A549 (cell line): ENCODE measurements around the gene PIM1. TPM values are rescaled to one million over a fixed set of nuclear protein-coding genes. Genes with fewer than 3 reads are reported as not detected.
A peak's percentile ranks its signal among the peaks of the same experiment; 100 is the strongest.

Source experiments
- ATAC-seq, 2 experiments: fragments of 200-7000 bp in 1 of 2; fragments of >200 bp in 1 of 2; cut with Nextera tagmentation in 1 of 2; cut with Tn5 transposase in 1 of 2; 3 replicates each; pipeline versions ENCODE4 v1.8.0 to v1.9.1; 2018 to 2020; ENCODE audit warnings: mild to moderate bottlenecking in 1 of 2, moderate library complexity in 1 of 2
- CTCF ChIA-PET: fragments of 300-600 bp; sonication (Branson Sonifier 250); formaldehyde crosslinking; extraction: SDS; loops from one replicate; lab custom pipeline; 2021; ENCODE audit warnings: antibody characterized with exemption, inconsistent platforms; lab: Yijun Ruan, JAX
- POLR2A ChIA-PET: fragments of 350-600 bp; formaldehyde crosslinking; extraction: SDS; loops from one replicate; lab custom pipeline; 2021; ENCODE audit warnings: antibody characterized with exemption, inconsistent platforms; lab: Yijun Ruan, JAX
- DNase-seq, 2 experiments: peaks; one replicate each; pipeline versions ENCODE4 v3.0.0 to v3.0.0-alpha.2; 2011 to 2016; ENCODE audit warnings: low read depth in 1 of 2, low spot score in 1 of 2
- FAIRE-seq: peaks from 2 replicates; lab custom pipeline; 2011; peaks lifted over from hg19 to GRCh38; lab: Jason Lieb, UNC
- H3K27ac ChIP-seq, 2 experiments: fragments of >200 bp; sonication (Bioruptor Twin); formaldehyde crosslinking; 3 replicates each; pipeline ENCODE4 v1.5.1; 2016 to 2017
- H3K4me1 ChIP-seq: fragments of >200 bp; sonication (Bioruptor Twin); formaldehyde crosslinking; 3 replicates; pipeline ENCODE4 v1.6.1; 2016
- H3K4me2 ChIP-seq: fragments of >200 bp; sonication (Bioruptor Twin); formaldehyde crosslinking; 3 replicates; pipeline ENCODE4 v1.6.1; 2016
- H3K4me3 ChIP-seq: fragments of >200 bp; sonication (Bioruptor Twin); formaldehyde crosslinking; 3 replicates; pipeline ENCODE4 v1.5.1; 2016
- H3K9me3 ChIP-seq: fragments of >200 bp; sonication (Bioruptor Twin); formaldehyde crosslinking; 3 replicates; pipeline ENCODE4 v1.6.1; 2016
- BHLHE40 ChIP-seq: IDR thresholded peaks from 2 replicates; pipeline ENCODE4 v1.6.1; 2012; ENCODE audit warnings: low read depth, low read length, inconsistent platforms
- CHD2 ChIP-seq: fragments of 150-350 bp; IDR thresholded peaks from 2 replicates; pipeline ENCODE4 v1.6.1; 2014; ENCODE audit warnings: low read length; ENCODE audit not compliant: partially characterized antibody
- CHD4 ChIP-seq: fragments of 200-600 bp; sonication (generic); IDR thresholded peaks from 2 replicates; pipeline ENCODE4 v1.6.1; 2016; ENCODE audit warnings: antibody characterized with exemption, mild to moderate bottlenecking, borderline replicate concordance
- EHF ChIP-seq: fragments of 250-450 bp; sonication (Bioruptor Pico); IDR thresholded peaks from 2 replicates; pipeline ENCODE4 v1.5.0; 2020; ENCODE audit warnings: mild to moderate bottlenecking
- FOSL2 ChIP-seq, 2 experiments: fragments of 450-650 bp in 1 of 2; fragments of >200 bp in 1 of 2; sonication (Bioruptor Twin) in 1 of 2; formaldehyde crosslinking; IDR thresholded peaks; 2 replicates each; pipeline versions ENCODE4 v1.5.0 to v1.6.1; 2016 to 2020; ENCODE audit warnings: mild to moderate bottlenecking in 1 of 2, moderate library complexity in 1 of 2
- GATA3 ChIP-seq: IDR thresholded peaks from 2 replicates; pipeline ENCODE4 v1.6.1; 2012; ENCODE audit warnings: borderline replicate concordance
- HOXA7 ChIP-seq: fragments of 250-450 bp; sonication (Bioruptor Pico); IDR thresholded peaks from 2 replicates; pipeline ENCODE4 v1.5.0; 2020; ENCODE audit warnings: mild to moderate bottlenecking, moderate library complexity
- HOXB13 ChIP-seq: fragments of 250-450 bp; sonication (Bioruptor Pico); IDR thresholded peaks from 2 replicates; pipeline ENCODE4 v1.5.0; 2020; ENCODE audit warnings: low read depth, mild to moderate bottlenecking, moderate library complexity
- HOXB5 ChIP-seq: fragments of 250-450 bp; sonication (Bioruptor Pico); IDR thresholded peaks from 2 replicates; pipeline ENCODE4 v1.5.0; 2020; ENCODE audit warnings: mild to moderate bottlenecking, moderate library complexity
- JUNB ChIP-seq: fragments of >200 bp; sonication (Bioruptor Twin); formaldehyde crosslinking; IDR thresholded peaks from 2 replicates; pipeline ENCODE4 v1.6.1; 2016
- KDM1A ChIP-seq: fragments of 200-600 bp; sonication (generic); IDR thresholded peaks from 2 replicates; pipeline ENCODE4 v1.6.1; 2016; ENCODE audit warnings: low read depth, mild to moderate bottlenecking
- KDM5A ChIP-seq: fragments of 200-600 bp; sonication (generic); IDR thresholded peaks from 2 replicates; pipeline ENCODE4 v1.6.1; 2016; ENCODE audit warnings: antibody characterized with exemption, mild to moderate bottlenecking
- MAZ ChIP-seq: fragments of 150-350 bp; IDR thresholded peaks from 2 replicates; pipeline ENCODE4 v1.6.1; 2014; ENCODE audit warnings: antibody characterized with exemption, low read depth, low read length, borderline replicate concordance
- NFE2L2 ChIP-seq: fragments of 150-350 bp; conservative IDR thresholded peaks from 2 replicates; pipeline ENCODE4 v1.6.1; 2014; ENCODE audit warnings: low read length
- NPAS2 ChIP-seq: fragments of 250-450 bp; sonication (Bioruptor Pico); IDR thresholded peaks from 2 replicates; pipeline ENCODE4 v1.8.0; 2022; ENCODE audit warnings: mild to moderate bottlenecking, moderate library complexity, borderline replicate concordance
- PHF8 ChIP-seq: fragments of 200-600 bp; sonication (generic); IDR thresholded peaks from 2 replicates; pipeline ENCODE4 v1.6.1; 2016; ENCODE audit warnings: low read depth, mild to moderate bottlenecking, antibody characterized with exemption, moderate library complexity, borderline replicate concordance
- RNF2 ChIP-seq: fragments of 200-600 bp; sonication (generic); IDR thresholded peaks from 2 replicates; pipeline ENCODE4 v1.6.1; 2016; ENCODE audit warnings: low read depth, mild to moderate bottlenecking, antibody characterized with exemption, moderate library complexity, borderline replicate concordance
- SMC3 ChIP-seq: fragments of >200 bp; sonication (Bioruptor Twin); formaldehyde crosslinking; IDR thresholded peaks from 3 replicates; pipeline ENCODE4 v1.6.1; 2018; ENCODE audit warnings: inconsistent platforms
- TFCP2L1 ChIP-seq: fragments of 250-450 bp; sonication (Bioruptor Pico); IDR thresholded peaks from 2 replicates; pipeline ENCODE4 v1.5.0; 2021; ENCODE audit warnings: mild to moderate bottlenecking
- ZC3H11A ChIP-seq: fragments of 450-650 bp; IDR thresholded peaks from 2 replicates; pipeline ENCODE4 v1.6.1; 2014; ENCODE audit warnings: antibody characterized with exemption, mild to moderate bottlenecking
- ZNF302 ChIP-seq: fragments of 250-450 bp; sonication (Bioruptor Pico); IDR thresholded peaks from 2 replicates; pipeline ENCODE4 v1.9.0; 2021; ENCODE audit warnings: inconsistent platforms, mild to moderate bottlenecking, moderate library complexity
- WGBS: methylation state at CpG from one replicate; pipeline ENCODE4 v1.1.6; 2017; ENCODE audit errors: missing lambda C conversion rate; 5-methylcytosine and 5-hydroxymethylcytosine counted together
- polyA plus RNA-seq, 4 experiments: library from polyadenylated mRNA; depleted of rRNA in 3 of 4; stranded (reverse); fragments of >200 nt; fragmentation: RNase III in 1 of 4; extraction: RNeasy Plus Mini Kit Qiagen cat#74134 plus additional on column Dnase treatment in 1 of 4; gene quantifications; 2 replicates in 3 of 4; 3 replicates in 1 of 4; pipeline ENCODE4 v1.2.3, GENCODE V29; 2011 to 2017
- TF ChIP-seq, protein P1 (sequence below): fragments of 450-650 bp; IDR thresholded peaks from 2 replicates; pipeline ENCODE4 v1.6.1; 2014; ENCODE audit warnings: antibody characterized with exemption
- TF ChIP-seq, protein P2 (sequence below): fragments of >200 bp; sonication (Bioruptor Twin); formaldehyde crosslinking; IDR thresholded peaks from 3 replicates; pipeline ENCODE4 v1.6.1; 2016
- TF ChIP-seq, protein P3 (sequence below): IDR thresholded peaks from 2 replicates; pipeline ENCODE4 v1.6.1; 2012
- TF ChIP-seq, protein P4 (sequence below): IDR thresholded peaks from 2 replicates; pipeline ENCODE4 v1.6.1; 2012
- TF ChIP-seq, protein P5 (sequence below): fragments of 200-600 bp; sonication (generic); IDR thresholded peaks from 2 replicates; pipeline ENCODE4 v1.6.1; 2016; ENCODE audit warnings: antibody characterized with exemption, mild to moderate bottlenecking, moderate library complexity
- TF ChIP-seq, protein P6 (sequence below): fragments of 250-450 bp; sonication (Bioruptor Pico); IDR thresholded peaks from 2 replicates; pipeline ENCODE4 v1.5.0; 2021; ENCODE audit warnings: mild to moderate bottlenecking, moderate library complexity, borderline replicate concordance
- TF ChIP-seq, protein P7 (sequence below): IDR thresholded peaks from 2 replicates; pipeline ENCODE4 v1.6.1; 2012; ENCODE audit warnings: low read depth, borderline replicate concordance

PIM1 gene
- polyA plus RNA-seq, 2 of the 4 experiments (the other 2 are of a cell fraction), result 15.4 to 19.0 TPM

DNA sequence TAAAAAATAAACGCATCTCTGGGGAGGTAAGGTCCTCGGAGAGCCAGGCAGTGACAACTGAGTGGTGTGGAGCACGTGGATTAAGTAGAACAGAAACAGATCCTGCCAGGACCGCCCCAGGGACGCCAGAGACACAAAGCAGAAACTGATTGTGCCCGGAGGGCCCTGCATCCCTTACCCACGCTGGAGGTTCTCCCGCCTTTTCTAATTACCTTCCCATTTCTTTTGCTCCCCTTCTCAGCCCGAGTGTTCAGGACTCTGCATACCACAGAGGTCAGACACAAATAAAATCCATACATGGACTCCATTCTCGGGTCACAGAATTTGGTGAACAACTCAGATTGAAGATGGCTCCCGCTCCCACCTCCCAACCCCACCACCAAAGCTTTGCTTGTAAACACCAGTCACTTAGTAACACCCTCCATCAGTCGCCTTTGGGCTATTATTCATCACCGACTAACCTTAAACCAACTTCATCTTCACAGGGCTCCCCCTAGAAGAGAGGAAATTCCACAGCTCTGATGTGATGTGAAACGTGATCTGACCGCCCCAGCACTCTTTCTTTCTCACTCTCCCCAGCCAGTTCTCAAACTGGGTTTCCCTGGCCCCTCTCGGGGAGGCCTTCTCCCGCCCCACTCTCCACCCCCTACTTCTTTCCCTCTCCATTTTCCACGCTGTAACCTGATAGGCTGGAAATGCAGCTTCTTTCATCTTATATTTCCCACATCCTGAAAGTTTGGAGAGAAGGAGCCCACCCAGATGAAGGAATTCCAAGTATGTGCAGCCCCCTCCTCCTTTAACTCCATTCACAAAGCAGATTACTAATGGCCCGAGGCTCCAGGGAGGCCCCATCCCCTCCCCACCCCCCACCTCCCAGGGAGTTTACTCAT is 32.5 kb upstream of the PIM1 start:
- H3K4me1 ChIP-seq, result peaks cover 82% of the 10 kb centered on the region
- peak; percentile 85 to 94 for DNase-seq
- FAIRE-seq, result no peak
- CTCF ChIA-PET, result interaction anchor here (1.3 to 10.1 kb wide), 6 partner anchors 24 to 120 kb away, joined by 4 to 64 read pairs (median 10); no protein-coding TSS in a partner anchor
- H3K4me2 ChIP-seq, result peak overlapping the region; percentile 85
- POLR2A ChIA-PET, result interaction anchor here (0.7 to 3.0 kb wide), 5 partner anchors 32 to 532 kb away, joined by 3 to 24 read pairs (median 12); partner anchors contain the start of gene PIM1
- peak overlapping the region; percentile 93 to 96 for H3K27ac ChIP-seq
- ATAC-seq, result peak; percentile 68 to 76
- peak overlapping the region; percentile 32 for H3K4me3 ChIP-seq
- WGBS, result under 1% methylated on average over 19 of the region's 19 CpGs
- H3K9me3 ChIP-seq, result no peaks in the 10 kb centered on the region
- TF ChIP-seq HOXB5 (CRISPR knock-in tag) (peak; percentile 51; the same call in 1 of the 2 replicates), GATA3 (peak; percentile 85), TFCP2L1 (CRISPR knock-in tag) (no peak), KDM5A (no peak), NPAS2 (peak; percentile 41; the same call in 1 of the 2 replicates), MAZ (no peak), FOSL2 (IDR thresholded peaks at IDR 0.05) (peak; percentile 17; the same call in 1 of the 2 replicates), FOSL2 (CRISPR knock-in tag; IDR thresholded peaks at IDR 0.05) (peak; percentile 72), CHD4 (no peak), RNF2 (no peak), EHF (CRISPR knock-in tag) (peak; percentile 64), HOXA7 (CRISPR knock-in tag) (peak; percentile 18; the same call in 1 of the 2 replicates), ZNF302 (CRISPR knock-in tag) (peak; percentile 44; the same call in 1 of the 2 replicates), SMC3 (peak; percentile 33; the same call in 2 of the 3 replicates), HOXB13 (CRISPR knock-in tag) (peak; percentile 54; the same call in 1 of the 2 replicates), NFE2L2 (no peak), JUNB (peak; percentile 61), KDM1A (no peak), PHF8 (no peak), BHLHE40 (peak; percentile 82), CHD2 (no peak), ZC3H11A (no peak)
- TF ChIP-seq, protein P1, sequence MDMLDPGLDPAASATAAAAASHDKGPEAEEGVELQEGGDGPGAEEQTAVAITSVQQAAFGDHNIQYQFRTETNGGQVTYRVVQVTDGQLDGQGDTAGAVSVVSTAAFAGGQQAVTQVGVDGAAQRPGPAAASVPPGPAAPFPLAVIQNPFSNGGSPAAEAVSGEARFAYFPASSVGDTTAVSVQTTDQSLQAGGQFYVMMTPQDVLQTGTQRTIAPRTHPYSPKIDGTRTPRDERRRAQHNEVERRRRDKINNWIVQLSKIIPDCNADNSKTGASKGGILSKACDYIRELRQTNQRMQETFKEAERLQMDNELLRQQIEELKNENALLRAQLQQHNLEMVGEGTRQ, result no peak
- TF ChIP-seq, protein P2, sequence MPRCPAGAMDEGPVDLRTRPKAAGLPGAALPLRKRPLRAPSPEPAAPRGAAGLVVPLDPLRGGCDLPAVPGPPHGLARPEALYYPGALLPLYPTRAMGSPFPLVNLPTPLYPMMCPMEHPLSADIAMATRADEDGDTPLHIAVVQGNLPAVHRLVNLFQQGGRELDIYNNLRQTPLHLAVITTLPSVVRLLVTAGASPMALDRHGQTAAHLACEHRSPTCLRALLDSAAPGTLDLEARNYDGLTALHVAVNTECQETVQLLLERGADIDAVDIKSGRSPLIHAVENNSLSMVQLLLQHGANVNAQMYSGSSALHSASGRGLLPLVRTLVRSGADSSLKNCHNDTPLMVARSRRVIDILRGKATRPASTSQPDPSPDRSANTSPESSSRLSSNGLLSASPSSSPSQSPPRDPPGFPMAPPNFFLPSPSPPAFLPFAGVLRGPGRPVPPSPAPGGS, result 0 out of 3 replicates have a peak, but pooled peaks have one; percentile 38
- TF ChIP-seq, protein P3, sequence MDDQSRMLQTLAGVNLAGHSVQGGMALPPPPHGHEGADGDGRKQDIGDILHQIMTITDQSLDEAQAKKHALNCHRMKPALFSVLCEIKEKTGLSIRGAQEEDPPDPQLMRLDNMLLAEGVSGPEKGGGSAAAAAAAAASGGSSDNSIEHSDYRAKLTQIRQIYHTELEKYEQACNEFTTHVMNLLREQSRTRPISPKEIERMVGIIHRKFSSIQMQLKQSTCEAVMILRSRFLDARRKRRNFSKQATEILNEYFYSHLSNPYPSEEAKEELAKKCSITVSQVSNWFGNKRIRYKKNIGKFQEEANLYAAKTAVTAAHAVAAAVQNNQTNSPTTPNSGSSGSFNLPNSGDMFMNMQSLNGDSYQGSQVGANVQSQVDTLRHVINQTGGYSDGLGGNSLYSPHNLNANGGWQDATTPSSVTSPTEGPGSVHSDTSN, result peak; percentile 46; the same call in 1 of the 2 replicates
- TF ChIP-seq, protein P4, sequence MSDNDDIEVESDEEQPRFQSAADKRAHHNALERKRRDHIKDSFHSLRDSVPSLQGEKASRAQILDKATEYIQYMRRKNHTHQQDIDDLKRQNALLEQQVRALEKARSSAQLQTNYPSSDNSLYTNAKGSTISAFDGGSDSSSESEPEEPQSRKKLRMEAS, result peak; percentile 56
- TF ChIP-seq, protein P5, sequence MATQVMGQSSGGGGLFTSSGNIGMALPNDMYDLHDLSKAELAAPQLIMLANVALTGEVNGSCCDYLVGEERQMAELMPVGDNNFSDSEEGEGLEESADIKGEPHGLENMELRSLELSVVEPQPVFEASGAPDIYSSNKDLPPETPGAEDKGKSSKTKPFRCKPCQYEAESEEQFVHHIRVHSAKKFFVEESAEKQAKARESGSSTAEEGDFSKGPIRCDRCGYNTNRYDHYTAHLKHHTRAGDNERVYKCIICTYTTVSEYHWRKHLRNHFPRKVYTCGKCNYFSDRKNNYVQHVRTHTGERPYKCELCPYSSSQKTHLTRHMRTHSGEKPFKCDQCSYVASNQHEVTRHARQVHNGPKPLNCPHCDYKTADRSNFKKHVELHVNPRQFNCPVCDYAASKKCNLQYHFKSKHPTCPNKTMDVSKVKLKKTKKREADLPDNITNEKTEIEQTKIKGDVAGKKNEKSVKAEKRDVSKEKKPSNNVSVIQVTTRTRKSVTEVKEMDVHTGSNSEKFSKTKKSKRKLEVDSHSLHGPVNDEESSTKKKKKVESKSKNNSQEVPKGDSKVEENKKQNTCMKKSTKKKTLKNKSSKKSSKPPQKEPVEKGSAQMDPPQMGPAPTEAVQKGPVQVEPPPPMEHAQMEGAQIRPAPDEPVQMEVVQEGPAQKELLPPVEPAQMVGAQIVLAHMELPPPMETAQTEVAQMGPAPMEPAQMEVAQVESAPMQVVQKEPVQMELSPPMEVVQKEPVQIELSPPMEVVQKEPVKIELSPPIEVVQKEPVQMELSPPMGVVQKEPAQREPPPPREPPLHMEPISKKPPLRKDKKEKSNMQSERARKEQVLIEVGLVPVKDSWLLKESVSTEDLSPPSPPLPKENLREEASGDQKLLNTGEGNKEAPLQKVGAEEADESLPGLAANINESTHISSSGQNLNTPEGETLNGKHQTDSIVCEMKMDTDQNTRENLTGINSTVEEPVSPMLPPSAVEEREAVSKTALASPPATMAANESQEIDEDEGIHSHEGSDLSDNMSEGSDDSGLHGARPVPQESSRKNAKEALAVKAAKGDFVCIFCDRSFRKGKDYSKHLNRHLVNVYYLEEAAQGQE, result no peak
- TF ChIP-seq, protein P6, sequence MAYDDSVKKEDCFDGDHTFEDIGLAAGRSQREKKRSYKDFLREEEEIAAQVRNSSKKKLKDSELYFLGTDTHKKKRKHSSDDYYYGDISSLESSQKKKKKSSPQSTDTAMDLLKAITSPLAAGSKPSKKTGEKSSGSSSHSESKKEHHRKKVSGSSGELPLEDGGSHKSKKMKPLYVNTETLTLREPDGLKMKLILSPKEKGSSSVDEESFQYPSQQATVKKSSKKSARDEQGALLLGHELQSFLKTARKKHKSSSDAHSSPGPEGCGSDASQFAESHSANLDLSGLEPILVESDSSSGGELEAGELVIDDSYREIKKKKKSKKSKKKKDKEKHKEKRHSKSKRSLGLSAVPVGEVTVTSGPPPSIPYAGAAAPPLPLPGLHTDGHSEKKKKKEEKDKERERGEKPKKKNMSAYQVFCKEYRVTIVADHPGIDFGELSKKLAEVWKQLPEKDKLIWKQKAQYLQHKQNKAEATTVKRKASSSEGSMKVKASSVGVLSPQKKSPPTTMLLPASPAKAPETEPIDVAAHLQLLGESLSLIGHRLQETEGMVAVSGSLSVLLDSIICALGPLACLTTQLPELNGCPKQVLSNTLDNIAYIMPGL, result peak; percentile 80; the same call in 1 of the 2 replicates
- TF ChIP-seq, protein P7, sequence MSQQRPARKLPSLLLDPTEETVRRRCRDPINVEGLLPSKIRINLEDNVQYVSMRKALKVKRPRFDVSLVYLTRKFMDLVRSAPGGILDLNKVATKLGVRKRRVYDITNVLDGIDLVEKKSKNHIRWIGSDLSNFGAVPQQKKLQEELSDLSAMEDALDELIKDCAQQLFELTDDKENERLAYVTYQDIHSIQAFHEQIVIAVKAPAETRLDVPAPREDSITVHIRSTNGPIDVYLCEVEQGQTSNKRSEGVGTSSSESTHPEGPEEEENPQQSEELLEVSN, result peak; percentile 75; the same call in 1 of the 2 replicates
